ENCODE measurements around the gene RAD52. TPM values are rescaled to one million over a fixed set of nuclear protein-coding genes. Genes with fewer than 3 reads are reported as not detected.

The RAD52 gene
- total RNA-seq, 1 donor from 2014 or later = 9.6 TPM

DNA sequence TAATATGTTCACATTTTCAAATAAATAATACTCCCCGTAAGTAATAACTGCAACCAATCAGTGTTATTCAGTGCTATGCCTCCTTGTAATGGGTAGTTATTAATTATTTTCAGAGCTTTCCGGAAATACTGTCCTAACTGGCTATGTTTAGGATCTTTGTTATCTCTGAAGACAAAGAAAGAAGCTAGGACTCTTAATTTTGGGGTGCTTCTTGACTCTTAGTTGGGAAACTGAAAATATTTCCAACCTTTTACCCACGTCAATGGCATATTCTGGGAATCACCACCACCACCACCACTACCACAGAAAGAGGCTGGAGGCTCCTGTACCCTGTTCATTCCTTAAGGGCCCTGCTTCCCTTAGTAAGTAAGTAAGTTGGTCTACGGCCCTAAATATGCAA lies 39.1 kb downstream of the RAD52 start:
- Mint-ChIP-seq H3K4me3 (ENCODE audit: unreplicated experiment) (no peak overlapping the region), H3K4me1 (ENCODE audit: low read depth) (peaks cover 17% of the 10 kb centered on the region), H3K27me3 (ENCODE audit: low read depth) (no peaks in the 10 kb centered on the region), H3K27ac (ENCODE audit: unreplicated experiment) (no peak overlapping the region), H3K9me3 (ENCODE audit: low read depth) (no peaks in the 10 kb centered on the region), H3K36me3 (ENCODE audit: low read depth) (peaks cover 47% of the 10 kb centered on the region)
- TF ChIP-seq, protein P1, sequence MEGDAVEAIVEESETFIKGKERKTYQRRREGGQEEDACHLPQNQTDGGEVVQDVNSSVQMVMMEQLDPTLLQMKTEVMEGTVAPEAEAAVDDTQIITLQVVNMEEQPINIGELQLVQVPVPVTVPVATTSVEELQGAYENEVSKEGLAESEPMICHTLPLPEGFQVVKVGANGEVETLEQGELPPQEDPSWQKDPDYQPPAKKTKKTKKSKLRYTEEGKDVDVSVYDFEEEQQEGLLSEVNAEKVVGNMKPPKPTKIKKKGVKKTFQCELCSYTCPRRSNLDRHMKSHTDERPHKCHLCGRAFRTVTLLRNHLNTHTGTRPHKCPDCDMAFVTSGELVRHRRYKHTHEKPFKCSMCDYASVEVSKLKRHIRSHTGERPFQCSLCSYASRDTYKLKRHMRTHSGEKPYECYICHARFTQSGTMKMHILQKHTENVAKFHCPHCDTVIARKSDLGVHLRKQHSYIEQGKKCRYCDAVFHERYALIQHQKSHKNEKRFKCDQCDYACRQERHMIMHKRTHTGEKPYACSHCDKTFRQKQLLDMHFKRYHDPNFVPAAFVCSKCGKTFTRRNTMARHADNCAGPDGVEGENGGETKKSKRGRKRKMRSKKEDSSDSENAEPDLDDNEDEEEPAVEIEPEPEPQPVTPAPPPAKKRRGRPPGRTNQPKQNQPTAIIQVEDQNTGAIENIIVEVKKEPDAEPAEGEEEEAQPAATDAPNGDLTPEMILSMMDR (IDR thresholded peaks at IDR 0.05) = no peak
- DNase-seq (ENCODE audit: low spot score) = no peak

DNA sequence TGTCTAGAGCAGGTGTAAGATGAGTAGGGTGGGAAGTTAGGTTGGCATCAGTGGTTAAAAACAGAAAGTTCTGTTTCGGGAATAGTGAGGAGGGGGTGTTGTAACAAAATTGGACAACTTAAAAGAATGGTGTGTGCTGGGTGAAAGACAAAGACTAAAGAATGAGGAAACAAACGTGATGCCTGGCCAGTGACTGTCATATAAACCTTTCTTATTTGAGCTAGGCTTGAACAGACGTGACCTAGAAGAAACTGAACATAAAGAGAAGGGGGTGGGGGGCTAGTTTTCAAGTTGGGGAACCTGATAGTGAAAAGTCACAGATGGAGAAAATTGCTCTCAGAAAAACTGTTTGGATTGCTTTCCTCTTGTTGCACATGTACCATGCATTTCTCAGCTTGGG lies 39.6 kb downstream of the RAD52 start:
- H3K27me3 Mint-ChIP-seq (ENCODE audit: low read depth) = no peaks in the 10 kb centered on the region
- TF ChIP-seq, protein P1 (IDR thresholded peaks at IDR 0.05) = no peak
- H3K27ac Mint-ChIP-seq (ENCODE audit: unreplicated experiment) = peak overlapping the region; percentile 73
- no peak overlapping the region for H3K4me3 Mint-ChIP-seq (ENCODE audit: unreplicated experiment)
- H3K4me1 Mint-ChIP-seq (ENCODE audit: low read depth) = peaks cover 17% of the 10 kb centered on the region
- H3K36me3 Mint-ChIP-seq (ENCODE audit: low read depth) = peaks cover 45% of the 10 kb centered on the region
- H3K9me3 Mint-ChIP-seq (ENCODE audit: low read depth) = no peaks in the 10 kb centered on the region
- DNase-seq (ENCODE audit: low spot score) = no peak

DNA sequence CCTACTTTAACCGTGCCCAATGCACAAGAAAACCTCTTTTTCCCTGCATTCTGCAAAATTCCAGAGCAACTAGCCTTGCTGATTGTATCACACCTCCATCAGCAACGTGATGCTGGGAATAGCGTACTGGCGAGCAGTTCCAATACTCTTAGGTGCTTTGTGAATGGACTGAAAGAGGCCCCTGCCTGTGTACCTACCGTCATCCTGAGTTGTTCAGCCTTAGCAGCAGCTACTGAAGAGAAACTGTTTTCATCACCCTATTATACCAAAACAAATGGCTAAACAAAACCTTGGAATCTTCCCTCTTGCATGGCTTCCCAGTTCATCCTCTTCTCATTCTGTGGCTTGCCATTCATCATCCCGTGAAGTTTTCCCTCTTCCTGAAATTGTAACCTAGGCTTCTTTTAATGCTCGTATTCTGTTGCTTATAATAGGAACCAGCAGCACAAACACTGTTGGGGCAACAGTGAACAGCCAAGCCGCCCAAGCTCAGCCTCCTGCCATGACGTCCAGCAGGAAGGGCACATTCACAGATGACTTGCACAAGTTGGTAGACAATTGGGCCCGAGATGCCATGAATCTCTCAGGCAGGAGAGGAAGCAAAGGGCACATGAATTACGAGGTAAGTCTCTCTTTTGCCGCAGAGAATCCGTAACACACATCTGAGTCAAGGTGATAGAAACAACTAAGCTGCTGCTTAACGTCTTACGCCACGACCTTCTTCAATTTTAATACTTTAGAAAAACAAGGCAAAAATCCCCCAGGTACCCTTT lies 41.9 kb downstream of the RAD52 start:
- Mint-ChIP-seq H3K36me3 (ENCODE audit: low read depth) (peaks cover 50% of the 10 kb centered on the region), H3K4me3 (ENCODE audit: unreplicated experiment) (no peak overlapping the region), H3K4me1 (ENCODE audit: low read depth) (peaks cover 13% of the 10 kb centered on the region), H3K27ac (ENCODE audit: unreplicated experiment) (peak overlapping the region; percentile 37), H3K27me3 (ENCODE audit: low read depth) (no peaks in the 10 kb centered on the region), H3K9me3 (ENCODE audit: low read depth) (no peaks in the 10 kb centered on the region)
- no peak for DNase-seq (ENCODE audit: low spot score)
- TF ChIP-seq, protein P1 (IDR thresholded peaks at IDR 0.05) = no peak

DNA sequence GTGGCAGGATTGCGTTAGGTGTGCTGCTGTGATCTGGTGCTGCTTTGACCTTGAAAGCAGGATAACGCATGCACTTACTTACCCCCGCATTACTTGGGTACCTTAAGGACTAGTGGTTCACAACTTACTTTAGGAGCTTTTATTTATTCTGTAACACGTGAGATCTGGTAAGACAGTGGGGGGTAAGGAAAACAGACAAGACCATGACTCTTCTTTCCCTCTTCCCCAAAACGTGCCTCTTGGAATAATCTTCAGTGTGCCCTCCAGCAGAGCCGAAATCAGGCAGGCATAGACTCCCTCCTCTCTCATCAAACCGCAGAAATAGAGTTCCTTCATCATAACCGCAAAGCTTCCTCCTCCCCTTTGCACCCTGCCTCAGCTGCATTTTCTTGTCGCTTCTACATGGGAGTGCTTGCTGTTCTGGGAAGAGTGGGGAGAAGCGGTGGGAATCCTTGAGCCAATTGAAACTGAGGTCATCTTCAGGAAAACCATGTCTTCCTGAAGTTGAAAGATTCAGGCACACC lies 43.4 kb downstream of the RAD52 start:
- no peak for DNase-seq (ENCODE audit: low spot score)
- Mint-ChIP-seq H3K4me1 (ENCODE audit: low read depth) (peaks cover 13% of the 10 kb centered on the region), H3K27me3 (ENCODE audit: low read depth) (no peaks in the 10 kb centered on the region), H3K9me3 (ENCODE audit: low read depth) (no peaks in the 10 kb centered on the region), H3K4me3 (ENCODE audit: unreplicated experiment) (no peak overlapping the region), H3K36me3 (ENCODE audit: low read depth) (peaks cover 56% of the 10 kb centered on the region), H3K27ac (ENCODE audit: unreplicated experiment) (peak overlapping the region; percentile 37)
- TF ChIP-seq, protein P1 (IDR thresholded peaks at IDR 0.05) = no peak

DNA sequence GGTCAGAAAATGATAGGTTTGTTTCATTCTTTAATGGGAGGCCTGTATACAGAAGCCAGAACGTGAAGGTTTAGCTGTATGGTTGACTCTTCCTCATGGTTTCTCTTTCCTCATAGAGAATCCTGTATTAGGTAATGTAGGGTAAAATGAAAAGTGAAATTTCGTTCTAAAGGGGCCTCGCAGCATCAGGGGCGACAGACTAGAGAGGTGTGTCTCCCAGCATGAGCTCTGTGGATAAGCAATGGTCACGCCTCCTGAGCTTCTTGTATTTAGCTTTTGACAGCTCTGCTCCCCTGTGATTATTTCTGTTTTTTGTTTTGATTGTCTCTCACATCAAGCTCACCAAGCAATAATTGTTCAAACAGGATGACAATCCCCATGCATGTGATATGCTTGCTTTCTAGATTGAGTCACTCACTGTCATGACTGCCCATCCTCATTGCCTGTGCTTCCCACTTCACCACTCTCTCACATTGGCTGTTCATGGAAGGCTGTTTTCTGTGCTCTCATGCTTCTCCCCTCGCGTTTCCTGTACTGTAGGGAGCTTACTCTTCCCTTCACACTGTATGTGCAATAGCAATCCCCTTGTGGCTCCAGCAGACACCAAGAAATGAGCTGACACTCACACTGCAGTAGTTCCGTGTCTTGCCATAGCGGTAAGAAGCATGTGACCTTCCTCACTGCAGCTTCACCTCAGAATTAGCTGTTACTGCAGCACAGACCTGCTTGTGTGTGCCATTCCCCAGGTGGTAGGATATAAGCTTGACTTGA lies 44.0 kb downstream of the RAD52 start:
- TF ChIP-seq, protein P1 (IDR thresholded peaks at IDR 0.05) = no peak
- H3K4me1 Mint-ChIP-seq (ENCODE audit: low read depth) = peaks cover 13% of the 10 kb centered on the region
- H3K4me3 Mint-ChIP-seq (ENCODE audit: unreplicated experiment) = no peak overlapping the region
- H3K9me3 Mint-ChIP-seq (ENCODE audit: low read depth) = no peaks in the 10 kb centered on the region
- H3K36me3 Mint-ChIP-seq (ENCODE audit: low read depth) = peaks cover 60% of the 10 kb centered on the region
- no peaks in the 10 kb centered on the region for H3K27me3 Mint-ChIP-seq (ENCODE audit: low read depth)
- DNase-seq (ENCODE audit: low spot score) = no peak
- H3K27ac Mint-ChIP-seq (ENCODE audit: unreplicated experiment) = no peak overlapping the region
